Spleen (tissue), 11 donors: Measurements from ENCODE around the gene RNPEP. TPM values are rescaled to one million over a fixed set of nuclear protein-coding genes. Genes with fewer than 3 reads are reported as not detected.

ENCODE experiments used
- DNase-seq: peaks from one replicate; pipeline ENCODE4 v3.0.0-alpha.2; 2020
- H3K27ac ChIP-seq, 8 donors: fragments of 200-600 bp; sonication (generic) in 7 of 8; 1 replicate in 4 of 8; 2 replicates in 4 of 8; pipeline versions ENCODE4 v1.5.0 to v1.8.0; 2016 to 2021; ENCODE audit warnings: inconsistent platforms in 4 of 8, mild to moderate bottlenecking in 4 of 8, moderate library complexity in 1 of 8
- H3K27me3 ChIP-seq, 7 donors: fragments of 200-600 bp; sonication (generic) in 6 of 7; replicated peaks in 1 of 7; 1 replicate in 4 of 7; 2 replicates in 3 of 7; pipeline versions ENCODE4 v1.5.0 to v1.8.0; 2016 to 2021; ENCODE audit warnings: inconsistent platforms in 3 of 7, mild to moderate bottlenecking in 1 of 7
- H3K36me3 ChIP-seq, 6 donors: fragments of 200-600 bp; sonication (generic) in 5 of 6; 1 replicate in 4 of 6; 2 replicates in 2 of 6; pipeline versions ENCODE4 v1.5.0 to v1.8.0; 2016 to 2021; ENCODE audit warnings: inconsistent platforms in 2 of 6
- H3K4me1 ChIP-seq, 6 donors: fragments of 200-600 bp; sonication (generic) in 5 of 6; 1 replicate in 3 of 6; 2 replicates in 3 of 6; pipeline versions ENCODE4 v1.5.0 to v1.8.0; 2016 to 2021; ENCODE audit warnings: inconsistent platforms in 3 of 6
- H3K4me3 ChIP-seq, 8 donors: fragments of 200-600 bp; sonication (generic) in 7 of 8; 1 replicate in 4 of 8; 2 replicates in 4 of 8; pipeline versions ENCODE4 v1.5.0 to v1.8.0; 2016 to 2021; ENCODE audit warnings: inconsistent platforms in 4 of 8, mild to moderate bottlenecking in 4 of 8, moderate library complexity in 2 of 8
- H3K9me3 ChIP-seq, 8 donors: fragments of 200-600 bp; sonication (generic) in 7 of 8; 1 replicate in 4 of 8; 2 replicates in 4 of 8; pipeline versions ENCODE4 v1.5.0 to v1.8.0; 2016 to 2021; ENCODE audit warnings: inconsistent platforms in 4 of 8
- CTCF ChIP-seq, 11 experiments: fragments of 200-600 bp in 7 of 11; fragments of 450-650 bp in 4 of 11; sonication (generic) in 4 of 11; IDR thresholded peaks in 8 of 11; conservative IDR thresholded peaks in 3 of 11; 1 replicate in 7 of 11; 2 replicates in 4 of 11; pipeline versions ENCODE4 v1.4.0 to v1.8.0; 2016 to 2021; ENCODE audit warnings: antibody characterized with exemption in 11 of 11, inconsistent platforms in 4 of 11, mild to moderate bottlenecking in 1 of 11
- POLR2A ChIP-seq, 3 donors: fragments of 450-650 bp; IDR thresholded peaks; one replicate each; pipeline ENCODE4 v1.5.1; 2017; ENCODE audit warnings: antibody characterized with exemption in 3 of 3, mild to moderate bottlenecking in 1 of 3
- POLR2AphosphoS5 ChIP-seq, 3 donors: sonication (generic); formaldehyde crosslinking; IDR thresholded peaks; one replicate each; pipeline ENCODE4 v1.5.1; 2017; ENCODE audit warnings: antibody characterized with exemption in 3 of 3
- WGBS, 5 donors: extraction: QIAGEN DNeasy Blood & Tissue Kit in 3 of 5; methylation state at CpG; one replicate each; pipeline versions ENCODE4 v1.1.5 to v1.1.7; 2013 to 2018; 5-methylcytosine and 5-hydroxymethylcytosine counted together
- intact Hi-C: fragments of 100-400 bp; cut with DNase I; formaldehyde crosslinking; loops from one replicate; pipeline ENCODE4 v1.15.0; 2023; ENCODE audit warnings: low total_unique reads
- polyA plus RNA-seq, 3 donors: library from polyadenylated mRNA; stranded (reverse); fragments of 200-250 nt; gene quantifications; one replicate each; pipeline ENCODE4 v1.2.1, GENCODE V29; 2013
- total RNA-seq, 7 donors: library from RNA; depleted of rRNA in 3 of 7; stranded (reverse); fragments of >200 nt in 3 of 7; fragmentation: NEBNext Ultra II Directional in 4 of 7; extraction: Animal tissue kit (Norgen Biotek cat#: 25700) in 4 of 7; gene quantifications; one replicate each; pipeline versions ENCODE4 v1.1.0 to v1.2.1, GENCODE V29; 2016 to 2021
- donor health status: healthy with polysubstance abuse.
- donor health status: DM: no; HTN: no; CAD: no; lungs with moderate emphysema.
- donor health status: DM: no; HTN: no; CAD: no.
- donor health status: Bipolar disorder and iron deficiency.
- donor health status: healthy.
- donor health status: DM: no; HTN: no; CAD: no.
- donor health status: DM: yes; HTN: yes; CAD: no.

The RNPEP gene
- total and polyA plus RNA-seq, 10 donors = 24.8 to 69.0 (median 57.3) TPM

- Histone ChIP-seq H3K27me3 (peaks cover 0 to 57% (median 23%) of the 10 kb centered on the region in 7 donors), H3K36me3 (no peaks in the 10 kb centered on the region), H3K4me1 (peaks cover 0 to 16% (median 5%) of the 10 kb centered on the region in 6 donors), H3K9me3 (no peaks in the 10 kb centered on the region), H3K27ac (peak overlapping the region in 7 of 8 donors; percentile 4 to 83 (median 68)), H3K4me3 (peak overlapping the region; percentile 1 to 64 (median 29))
- TF ChIP-seq CTCF (IDR thresholded peaks at IDR 0.05 in 8 of 11, conservative IDR thresholded peaks at IDR 0.05 in 3 of 11) = peak in 2 of 11 experiments; percentile 24
- no peak for TF ChIP-seq POLR2AphosphoS5 (IDR thresholded peaks at IDR 0.05)
- TF ChIP-seq POLR2A (IDR thresholded peaks at IDR 0.05) = no peak
- intact Hi-C loops = no loop called here
- DNase-seq = no peak
- WGBS, 5 donors = 44 to 60% (median 51%) methylated on average over 4 of the region's 4 CpGs
Observed at GRCh38 chr1:201945157-201945556, 37.3 kb upstream of the RNPEP start.

GRCh38 chr1:201945863-201946223 is 36.6 kb upstream of the RNPEP start:
- TF ChIP-seq POLR2A (IDR thresholded peaks at IDR 0.05) (no peak), CTCF (IDR thresholded peaks at IDR 0.05 in 8 of 11, conservative IDR thresholded peaks at IDR 0.05 in 3 of 11) (no peak), POLR2AphosphoS5 (IDR thresholded peaks at IDR 0.05) (no peak)
- Histone ChIP-seq H3K4me3 (peak overlapping the region; percentile 11 to 64 (median 36)), H3K36me3 (no peaks in the 10 kb centered on the region), H3K9me3 (no peaks in the 10 kb centered on the region), H3K27me3 (peaks cover 0 to 57% (median 23%) of the 10 kb centered on the region in 7 donors), H3K27ac (peak overlapping the region in 7 of 8 donors; percentile 4 to 83 (median 71)), H3K4me1 (peaks cover 0 to 16% (median 5%) of the 10 kb centered on the region in 6 donors)
- DNase-seq = no peak
- WGBS, 5 donors = 35 to 47% (median 42%) methylated on average over 10 of the region's 10 CpGs
- intact Hi-C loops = no loop called here

- no peaks in the 10 kb centered on the region for H3K9me3 ChIP-seq
- H3K27me3 ChIP-seq = peaks cover 0 to 54% (median 23%) of the 10 kb centered on the region in 7 donors
- peak in 1 of 3 donors; percentile 56 for TF ChIP-seq POLR2A (IDR thresholded peaks at IDR 0.05)
- peak; percentile 85 to 88 (median 86) for TF ChIP-seq POLR2AphosphoS5 (IDR thresholded peaks at IDR 0.05)
- TF ChIP-seq CTCF (IDR thresholded peaks at IDR 0.05 in 8 of 11, conservative IDR thresholded peaks at IDR 0.05 in 3 of 11) = no peak
- peaks cover 0 to 16% (median 5%) of the 10 kb centered on the region in 6 donors for H3K4me1 ChIP-seq
- DNase-seq = peak; percentile 79
- intact Hi-C loops = no loop called here
- H3K36me3 ChIP-seq = no peaks in the 10 kb centered on the region
- H3K27ac ChIP-seq = peak within 1 kb of the TSS in 7 of 8 donors; percentile 70 to 83 (median 76)
- peak within 1 kb of the TSS; percentile 11 to 64 (median 36) for H3K4me3 ChIP-seq
- WGBS, 5 donors = 5 to 7% (median 6%) methylated on average over 27 to 28 of the region's 28 CpGs
Observed at GRCh38 chr1:201946224-201946908, 36.1 kb upstream of the RNPEP start, which contains the start of gene LMOD1. TSS of gene LMOD1 (minus strand) at chr1:201946548. CDS start at chr1:201946340, 208 bp downstream.

GRCh38 chr1:201947697-201948008 is 34.8 kb upstream of the RNPEP start:
- no peaks in the 10 kb centered on the region for H3K36me3 ChIP-seq
- peaks cover 0 to 16% (median 5%) of the 10 kb centered on the region in 6 donors for H3K4me1 ChIP-seq
- H3K27ac ChIP-seq = peak overlapping the region in 7 of 8 donors; percentile 48 to 83 (median 67)
- WGBS, 5 donors = 57 to 78% (median 68%) methylated on average over 3 of the region's 3 CpGs
- DNase-seq = no peak
- peaks cover 0 to 50% (median 23%) of the 10 kb centered on the region in 7 donors for H3K27me3 ChIP-seq
- no peak for TF ChIP-seq CTCF (IDR thresholded peaks at IDR 0.05 in 8 of 11, conservative IDR thresholded peaks at IDR 0.05 in 3 of 11)
- no peak for TF ChIP-seq POLR2A (IDR thresholded peaks at IDR 0.05)
- no peak for TF ChIP-seq POLR2AphosphoS5 (IDR thresholded peaks at IDR 0.05)
- no peak overlapping the region for H3K4me3 ChIP-seq
- intact Hi-C loops = no loop called here
- no peaks in the 10 kb centered on the region for H3K9me3 ChIP-seq
